ENCODE data around the gene TASP1.
"Not testable (repeated sequence)": the region's sequence is repeated elsewhere in the genome, so short reads cannot be mapped to it uniquely, and the experiment has no call there.

Gene TASP1

DNA sequence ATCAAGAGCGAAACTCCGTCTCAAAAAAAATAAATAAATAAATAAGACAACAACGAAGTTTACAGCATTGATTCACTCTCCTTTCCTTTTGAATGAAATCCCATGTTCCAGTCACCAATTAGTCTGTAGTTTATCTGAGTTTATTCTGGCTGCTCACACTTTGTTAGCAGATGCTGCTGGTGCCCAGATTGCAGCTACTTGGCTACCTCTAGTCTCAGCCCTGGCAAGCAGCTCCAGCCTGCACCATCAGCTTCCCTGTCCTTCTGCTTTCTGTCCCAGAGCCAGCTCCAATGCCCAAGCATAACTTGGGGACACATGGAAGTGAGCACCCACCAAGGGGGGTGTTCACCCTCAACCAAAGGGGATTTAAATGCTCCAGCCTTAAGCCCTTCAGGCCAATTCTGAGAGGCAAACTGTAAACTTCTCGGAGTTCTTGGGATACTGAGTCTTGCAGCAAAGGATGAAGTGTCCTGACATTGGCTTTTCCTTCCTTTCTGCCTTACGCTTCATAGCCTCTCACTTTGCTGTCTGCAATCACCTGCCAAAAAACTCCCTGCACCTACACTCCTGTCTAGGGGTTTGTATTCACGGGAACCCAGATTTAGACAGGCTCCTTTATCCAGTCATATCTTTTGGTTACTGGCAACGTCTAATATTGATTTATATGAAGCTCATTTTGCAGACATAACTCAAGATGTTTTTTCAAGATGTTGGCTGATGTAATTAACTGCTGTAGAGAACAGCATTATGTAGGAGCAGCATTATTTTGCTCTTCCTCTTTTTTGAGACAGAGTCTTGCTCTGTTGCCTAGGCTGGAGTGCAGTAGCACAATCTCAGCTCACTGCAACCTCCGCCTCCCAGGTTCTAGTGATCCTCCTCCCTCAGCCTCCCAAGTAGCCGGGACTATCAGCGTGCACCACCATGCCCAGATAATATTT, 9.8 kb upstream of the TASP1 start:
- DNase-seq = no peak

DNA sequence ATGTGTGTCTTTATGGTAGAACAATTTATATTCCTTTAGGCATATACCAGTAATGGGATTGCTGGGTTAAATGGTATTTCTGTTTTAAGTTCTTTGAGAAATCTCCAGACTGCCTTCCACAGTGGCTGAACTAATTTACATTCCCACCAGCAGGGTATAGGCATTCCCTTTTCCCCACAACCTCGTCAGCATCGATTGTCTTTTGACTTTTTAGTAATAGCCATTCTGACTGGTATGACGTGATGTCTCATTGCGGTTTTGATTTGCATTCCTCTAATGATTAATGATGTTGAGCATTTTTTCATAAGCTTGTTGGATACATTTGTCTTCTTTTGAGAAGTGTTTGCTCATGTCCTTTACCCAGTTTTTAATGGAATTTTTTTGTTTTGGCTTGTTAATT, 5.3 kb upstream of the TASP1 start:
- no peak for DNase-seq

DNA sequence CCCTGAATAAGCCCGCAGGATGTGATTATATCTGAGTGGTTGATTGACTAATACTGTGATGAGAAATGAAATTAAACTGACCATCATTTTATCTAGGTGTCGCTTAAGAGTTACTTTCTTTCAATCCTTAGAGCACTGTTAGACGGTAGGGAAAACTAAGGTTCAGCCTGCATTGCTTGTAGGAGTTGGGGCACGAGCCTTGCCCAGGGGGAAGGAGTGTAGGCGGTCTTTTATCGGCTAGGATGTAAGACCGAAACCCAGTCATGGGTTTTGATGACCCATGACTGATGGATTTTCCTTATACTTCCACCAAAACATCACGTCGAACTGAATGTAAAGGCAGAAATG, 392 bp upstream of the TASP1 start:
- peak; percentile 38 for DNase-seq

DNA sequence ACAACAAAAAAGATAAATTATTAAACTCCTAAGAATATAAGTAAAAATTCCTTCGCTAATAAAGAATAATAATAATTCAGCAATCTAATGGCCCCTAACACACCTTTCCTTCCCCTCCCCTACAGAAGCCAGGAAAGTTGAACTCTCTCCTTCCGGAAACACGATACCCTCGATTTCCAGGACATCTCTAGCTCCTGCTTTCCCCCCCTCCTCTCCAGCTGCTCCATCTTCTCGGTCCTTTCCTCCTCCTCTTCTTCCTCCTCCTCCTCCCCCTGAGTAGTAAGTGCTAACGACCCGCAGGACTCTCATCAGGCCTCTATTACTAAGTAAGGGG, 603 bp downstream of the TASP1 start:
- DNase-seq = peak; percentile 27

DNA sequence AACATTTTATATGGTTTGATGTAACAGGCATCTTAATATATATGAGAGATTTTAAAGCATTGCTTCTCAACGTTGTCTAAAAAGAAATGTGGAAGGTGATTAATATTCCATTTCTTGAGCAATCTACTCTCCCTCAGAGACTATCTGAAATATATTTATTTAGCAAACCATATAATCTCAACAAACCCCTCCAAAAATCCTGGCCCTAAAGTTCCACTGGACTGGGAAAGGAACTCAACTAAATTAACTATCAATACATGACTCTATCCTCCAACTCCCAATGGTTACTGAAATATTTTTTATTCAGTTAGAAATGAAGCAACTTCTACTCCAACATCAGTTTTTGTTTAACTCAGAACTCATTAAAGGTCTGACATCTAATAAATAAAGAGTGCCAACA, 6.3 kb downstream of the TASP1 start:
- no peak for DNase-seq

DNA sequence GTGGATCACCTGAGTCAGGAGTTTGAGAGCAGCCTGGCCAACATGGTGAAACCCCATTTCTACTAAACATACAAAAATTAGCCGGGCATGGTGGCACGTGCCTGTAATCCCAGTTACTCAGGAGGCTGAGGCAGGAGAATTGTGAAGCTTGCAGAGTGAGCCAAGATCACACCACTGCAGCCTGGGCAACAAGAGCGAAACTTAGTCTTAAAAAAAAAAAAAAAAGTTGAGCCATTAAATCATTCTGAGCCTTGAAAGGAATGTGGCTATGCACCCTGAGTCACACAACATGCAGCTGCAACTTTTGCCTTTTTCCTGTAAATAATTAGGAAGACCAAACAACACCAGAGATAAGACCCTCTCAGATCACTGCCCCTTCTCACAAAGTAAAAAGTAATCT, 11.2 kb downstream of the TASP1 start:
- DNase-seq = not testable (repeated sequence)

DNA sequence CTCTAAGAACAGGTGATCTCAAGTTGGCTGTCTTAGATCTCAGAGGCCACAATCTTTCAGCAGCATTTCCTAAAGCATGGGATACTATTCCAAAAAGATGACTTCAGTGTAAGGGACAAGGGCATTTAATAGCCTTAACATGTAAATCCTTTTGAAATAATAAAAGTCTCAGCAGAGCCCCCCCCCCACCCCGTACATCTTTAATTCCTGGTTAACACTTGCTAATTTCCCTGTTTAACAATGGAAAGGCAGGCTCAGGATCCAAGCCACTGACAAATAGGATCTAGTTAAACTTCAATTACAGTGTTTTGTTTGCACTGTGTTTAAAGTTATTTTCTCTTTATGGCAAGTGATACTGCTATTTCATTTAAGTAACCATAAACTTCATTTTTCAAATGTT, 12.0 kb downstream of the TASP1 start:
- no peak for DNase-seq

DNA sequence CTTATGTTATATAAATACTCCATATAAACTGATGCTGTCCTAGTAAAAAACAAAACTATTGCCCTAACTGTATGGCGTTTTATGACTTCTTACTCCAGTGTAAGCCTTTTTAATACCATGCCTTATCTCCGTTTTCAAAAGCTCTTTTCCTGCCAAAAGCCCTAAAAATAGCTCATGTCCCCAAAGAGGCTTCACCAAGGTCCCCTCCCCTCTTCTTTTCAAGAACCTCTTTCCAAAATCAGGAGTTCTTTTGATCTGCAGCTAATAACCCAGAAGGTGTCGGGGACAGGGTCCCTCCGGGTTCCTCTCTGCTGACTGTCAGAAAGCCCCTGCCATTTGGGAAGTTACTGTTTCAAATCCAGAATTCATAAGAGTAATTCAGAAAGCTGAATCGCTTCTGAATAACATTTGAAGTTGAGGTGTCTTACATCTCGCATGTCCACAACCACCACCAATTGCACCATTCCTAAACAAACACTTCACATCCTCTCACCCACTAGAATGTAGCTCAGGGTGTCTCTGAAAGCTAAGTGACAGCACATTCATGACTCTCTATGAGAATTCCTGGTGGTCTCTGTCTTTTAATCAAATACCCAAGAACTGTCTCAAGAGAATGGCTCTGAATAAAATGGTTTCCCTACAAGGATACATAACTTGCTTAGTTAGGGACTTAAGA, 13.3 kb downstream of the TASP1 start:
- no peak for DNase-seq

DNA sequence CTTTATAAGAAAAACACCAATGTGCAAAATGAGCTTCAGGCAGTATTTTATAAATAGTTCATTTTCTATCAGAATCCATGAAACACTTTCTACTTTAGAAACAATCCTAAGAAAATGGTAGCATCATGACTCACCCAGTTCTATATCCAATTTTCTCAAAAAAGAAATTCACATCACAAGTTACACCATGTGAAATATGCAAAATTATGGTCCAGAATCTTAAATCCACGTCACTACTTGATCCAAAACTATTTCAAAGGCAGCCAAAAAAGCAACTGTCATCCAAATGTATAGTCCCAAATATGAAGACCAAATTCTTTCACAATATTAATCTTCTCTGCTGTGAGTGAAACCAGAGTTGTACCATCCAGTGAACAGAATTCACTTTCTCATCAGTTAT, 19.3 kb downstream of the TASP1 start:
- DNase-seq = not testable (repeated sequence)

DNA sequence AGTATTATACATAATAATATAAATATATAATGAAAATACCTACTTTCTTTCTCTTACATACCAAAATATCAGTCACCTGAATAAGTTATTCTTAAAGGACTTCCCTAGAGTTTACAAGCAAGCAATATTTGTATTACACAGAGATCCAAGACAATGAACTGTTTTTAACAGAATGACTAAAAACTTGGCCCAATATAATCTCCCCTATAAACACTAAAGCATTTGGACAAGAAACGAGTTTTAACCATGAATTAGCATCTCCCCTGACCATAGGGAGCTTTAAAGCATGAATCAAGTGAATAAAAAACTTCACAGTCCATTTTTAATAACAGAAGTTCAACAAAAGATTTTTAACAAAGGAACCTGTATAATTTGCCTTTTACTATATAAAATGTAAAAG, 20.3 kb downstream of the TASP1 start:
- not testable (repeated sequence) for DNase-seq

DNA sequence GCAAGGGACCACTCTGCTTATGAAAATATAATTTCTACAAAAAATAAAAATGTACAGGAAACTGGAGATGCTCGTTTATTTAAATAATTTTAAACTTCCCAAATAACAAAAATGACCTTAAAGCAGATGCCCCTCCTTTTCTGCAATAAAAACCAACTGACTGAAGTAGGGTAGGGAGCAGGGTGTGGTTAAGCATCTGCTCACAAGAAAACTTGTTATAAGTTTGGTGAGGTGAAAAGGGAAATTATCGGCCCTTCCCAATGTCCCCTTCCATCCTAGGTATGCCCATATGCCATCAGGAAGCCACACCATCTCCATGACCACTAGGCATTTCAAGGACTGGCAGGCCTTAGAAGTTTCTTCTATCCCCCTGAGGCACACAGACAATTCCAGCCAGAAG, 21.1 kb downstream of the TASP1 start:
- DNase-seq = not testable (repeated sequence)

DNA sequence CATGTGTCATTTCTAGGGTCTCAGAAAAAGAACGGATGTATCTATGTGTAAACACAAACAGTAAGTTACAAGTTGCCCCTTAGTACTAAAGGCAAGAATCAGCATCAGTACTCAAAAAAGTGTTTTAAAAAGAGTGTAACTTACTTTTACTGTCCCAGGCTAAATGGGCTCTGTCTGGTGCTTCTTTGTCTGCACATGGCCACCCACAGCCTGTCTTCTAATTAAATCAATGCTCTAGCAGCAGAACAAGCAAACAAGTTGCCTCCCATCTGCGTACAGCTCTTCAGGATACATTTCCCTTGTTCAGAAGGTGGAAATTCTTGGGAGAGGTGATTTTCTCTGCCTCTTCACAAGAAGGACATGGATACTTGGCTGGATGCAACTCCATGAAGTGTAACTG, 22.0 kb downstream of the TASP1 start:
- not testable (repeated sequence) for DNase-seq

DNA sequence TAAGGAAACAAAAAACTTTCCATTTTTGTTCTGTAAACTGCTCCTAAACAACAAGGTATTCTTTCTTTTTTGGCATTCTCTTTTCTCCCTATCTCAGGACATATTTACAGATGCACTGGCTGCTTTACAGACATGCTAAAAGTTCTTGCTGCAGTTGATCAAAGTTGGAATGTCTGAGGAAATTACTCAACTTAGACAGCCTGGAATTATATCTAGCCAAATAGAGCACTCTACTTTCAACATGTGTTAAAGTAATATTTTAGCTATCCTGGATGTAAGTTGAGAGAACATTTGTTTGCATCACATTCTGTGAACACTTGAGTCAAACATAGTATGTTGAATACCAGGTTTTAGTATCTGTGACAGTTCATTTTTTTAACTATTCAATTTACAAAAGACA, 24.8 kb downstream of the TASP1 start:
- no peak for DNase-seq

DNA sequence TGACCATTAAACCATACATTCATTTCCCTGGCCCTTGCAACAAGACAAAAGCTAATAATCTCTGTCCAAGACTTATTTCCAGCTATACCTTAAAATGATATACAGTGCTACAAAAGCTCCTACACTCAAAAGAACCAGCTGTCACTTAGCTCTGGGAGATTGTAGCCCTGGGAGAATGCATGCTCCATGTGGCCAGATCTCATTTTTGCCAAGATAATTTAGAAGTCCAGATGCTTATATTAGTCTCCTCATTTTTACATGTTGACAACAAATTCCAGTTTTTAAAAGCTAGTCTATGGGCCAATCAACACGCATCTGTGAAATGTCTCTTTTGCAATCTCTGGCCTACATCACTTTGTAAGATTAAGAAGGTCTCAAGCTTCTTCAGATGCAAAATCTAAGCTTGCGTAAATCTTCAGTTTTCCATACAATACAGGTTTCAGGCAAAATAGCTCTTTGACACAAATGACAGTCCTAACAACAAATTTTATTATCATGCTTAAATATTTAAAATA, 27.1 kb downstream of the TASP1 start:
- DNase-seq = no peak

DNA sequence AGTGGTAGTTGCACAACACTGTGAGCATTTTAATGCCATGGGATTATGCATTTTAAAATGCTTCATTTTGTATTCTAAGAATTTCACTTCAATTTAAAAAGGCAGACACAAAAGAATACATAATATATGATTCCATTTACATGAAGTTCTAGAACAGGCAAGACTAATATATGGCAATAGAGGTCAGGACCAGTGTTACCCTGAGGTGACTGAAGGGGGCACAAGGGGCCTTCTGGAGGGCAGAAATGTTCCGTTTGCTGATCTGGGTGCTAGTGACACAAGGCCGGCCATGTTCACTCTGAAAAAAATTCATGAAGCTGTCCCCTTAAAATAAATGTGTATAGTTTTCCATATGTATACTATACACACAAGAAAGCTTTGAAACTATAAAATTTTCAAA, 28.5 kb downstream of the TASP1 start:
- DNase-seq = peak; percentile 37

DNA sequence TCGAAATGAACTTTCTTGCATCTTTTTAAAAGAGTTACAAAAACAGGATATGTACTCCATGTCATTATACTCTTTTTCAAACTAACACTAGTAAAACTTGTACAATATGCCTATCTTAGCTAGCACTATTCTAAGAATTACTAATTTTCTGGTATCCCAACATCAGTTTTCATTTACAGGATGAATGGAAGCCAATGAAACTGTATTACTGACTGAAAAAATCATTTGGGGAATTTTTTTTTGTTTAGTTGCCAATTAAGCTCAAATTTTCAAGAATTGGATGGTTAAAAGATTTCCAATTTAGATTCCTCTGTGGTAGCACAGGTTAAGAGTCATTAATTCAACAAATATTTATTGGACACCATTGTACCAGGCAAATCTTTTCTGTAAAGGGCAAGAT, 30.7 kb downstream of the TASP1 start:
- no peak for DNase-seq

DNA sequence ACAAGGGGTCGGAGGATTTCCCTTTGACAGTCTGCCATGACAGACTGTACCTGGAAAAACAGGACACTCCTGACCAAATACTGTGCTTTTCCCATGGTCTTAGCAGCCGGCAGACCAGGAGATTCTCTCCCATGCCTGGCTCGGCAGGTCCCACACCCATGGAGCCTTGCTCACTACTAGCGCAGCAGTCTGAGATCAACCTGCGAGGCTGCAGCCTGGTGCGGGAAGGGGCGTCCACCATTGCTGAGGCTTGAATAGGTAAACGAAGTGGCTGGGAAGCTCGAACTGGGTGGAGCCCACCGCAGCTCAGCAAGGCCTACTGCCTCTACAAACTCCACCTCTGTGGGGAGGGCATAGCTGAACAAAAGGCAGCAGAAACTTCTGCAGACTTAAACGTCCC, 45.3 kb downstream of the TASP1 start:
- not testable (repeated sequence) for DNase-seq

DNA sequence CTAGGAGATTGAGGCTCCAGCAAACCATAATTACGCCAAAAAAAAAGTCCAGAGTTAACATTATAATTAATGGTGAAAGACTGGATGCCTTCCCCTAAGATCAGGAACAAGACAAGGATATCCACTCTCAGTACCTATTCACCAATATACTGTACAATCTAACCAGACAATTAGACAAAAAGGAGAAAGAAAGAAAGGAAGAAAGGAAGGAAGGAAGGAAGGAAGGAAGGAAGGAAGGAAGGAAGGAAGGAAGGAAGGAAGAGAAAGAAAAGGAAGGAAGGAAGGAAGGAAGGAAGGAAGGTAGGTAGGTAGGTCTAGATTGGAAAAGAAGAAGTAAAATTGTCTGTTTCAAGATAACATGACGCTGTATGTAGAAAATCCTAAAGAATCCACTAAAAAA, 50.7 kb downstream of the TASP1 start:
- DNase-seq = no peak

DNA sequence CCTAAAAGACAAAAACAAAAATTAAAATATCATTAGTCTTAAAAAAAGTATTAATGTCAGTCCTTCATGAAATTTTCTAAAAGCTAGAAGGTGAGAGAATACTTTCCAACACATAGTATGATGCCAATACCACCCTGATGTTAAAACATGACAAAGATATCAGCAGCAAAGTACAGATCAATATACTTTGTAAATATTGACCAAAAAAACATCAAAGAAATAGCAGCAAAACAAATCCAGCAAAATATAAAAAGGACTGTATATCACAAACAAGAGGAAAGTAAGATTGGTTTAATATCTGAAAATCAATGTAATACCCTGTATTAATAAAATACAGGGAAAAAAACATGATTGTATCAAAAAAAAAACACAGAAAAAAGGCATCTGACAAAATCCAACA, 51.4 kb downstream of the TASP1 start:
- DNase-seq = no peak

DNA sequence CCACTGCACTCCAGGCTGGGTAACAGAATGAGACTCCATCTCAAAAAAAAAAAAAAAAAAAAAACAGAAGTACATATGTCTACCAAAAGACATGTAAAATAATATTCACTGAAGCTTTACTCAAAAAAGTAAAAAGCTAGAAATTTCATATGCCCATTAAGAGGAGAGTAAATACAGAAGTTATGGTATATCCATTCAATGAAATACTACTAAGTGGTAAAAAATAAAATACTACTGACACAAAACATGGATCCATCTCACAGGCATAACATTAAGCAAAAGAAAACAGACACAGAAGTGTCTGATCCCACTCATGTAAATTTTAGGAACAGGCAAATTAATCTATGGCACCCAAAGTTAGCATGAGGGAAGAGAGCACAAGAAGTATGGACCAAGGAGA, 52.6 kb downstream of the TASP1 start:
- DNase-seq = no peak

DNA sequence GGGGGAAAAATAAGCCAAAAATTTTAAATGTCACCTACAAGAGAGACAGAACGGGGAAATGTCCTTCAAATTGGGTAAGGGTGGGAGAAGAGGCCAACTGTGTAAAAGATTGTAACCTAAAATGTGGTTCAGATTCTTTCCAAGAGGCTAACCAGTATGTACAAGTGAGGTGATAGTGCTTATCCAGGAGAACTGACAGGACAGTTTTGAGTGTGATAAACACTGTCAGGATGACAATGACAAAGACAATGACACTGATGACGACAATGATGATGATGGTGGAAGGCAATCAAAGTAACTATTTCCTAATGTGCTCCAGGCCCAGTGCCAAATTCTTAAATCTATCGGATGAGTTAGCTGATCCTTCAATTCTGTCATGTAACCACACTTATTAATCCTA, 57.3 kb downstream of the TASP1 start:
- DNase-seq = no peak

DNA sequence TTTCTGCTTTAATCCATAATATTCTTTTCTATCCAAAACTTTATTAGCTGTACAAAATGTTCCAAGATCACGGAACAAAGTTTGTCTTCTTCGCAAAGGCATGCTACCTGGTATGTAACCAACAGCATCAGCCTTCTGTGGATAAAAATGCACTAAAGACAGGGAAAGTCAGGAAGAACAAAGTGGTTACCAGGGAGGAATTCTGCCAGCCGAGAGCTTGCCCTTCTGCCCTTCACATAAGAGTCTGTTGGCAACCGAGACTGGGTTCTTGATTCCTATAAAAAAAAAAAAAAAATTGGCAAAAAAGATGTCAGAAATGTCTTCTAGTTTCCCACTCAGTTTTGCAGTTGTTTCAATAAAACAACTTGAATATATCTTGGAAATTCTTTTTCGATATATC, 58.0 kb downstream of the TASP1 start:
- no peak for DNase-seq

DNA sequence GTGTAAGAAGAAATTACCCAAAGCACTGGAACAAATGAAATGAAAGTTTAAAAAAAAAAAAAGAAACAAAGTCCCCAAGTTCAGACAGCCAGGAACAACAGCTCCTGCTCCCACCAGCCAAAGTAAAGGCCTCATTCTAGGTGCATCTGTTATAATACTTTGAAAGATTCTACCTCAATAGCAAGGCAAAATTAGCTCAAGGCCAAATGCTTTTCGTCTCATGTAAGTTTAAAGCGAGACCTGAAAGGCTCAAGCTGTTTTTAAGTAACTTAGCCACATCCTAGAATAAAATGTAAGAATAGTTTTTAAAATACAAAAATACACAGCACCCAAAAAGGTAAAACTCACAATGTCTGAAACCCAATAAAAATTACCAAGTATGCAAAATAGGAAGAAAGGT, 64.7 kb downstream of the TASP1 start:
- DNase-seq = no peak

DNA sequence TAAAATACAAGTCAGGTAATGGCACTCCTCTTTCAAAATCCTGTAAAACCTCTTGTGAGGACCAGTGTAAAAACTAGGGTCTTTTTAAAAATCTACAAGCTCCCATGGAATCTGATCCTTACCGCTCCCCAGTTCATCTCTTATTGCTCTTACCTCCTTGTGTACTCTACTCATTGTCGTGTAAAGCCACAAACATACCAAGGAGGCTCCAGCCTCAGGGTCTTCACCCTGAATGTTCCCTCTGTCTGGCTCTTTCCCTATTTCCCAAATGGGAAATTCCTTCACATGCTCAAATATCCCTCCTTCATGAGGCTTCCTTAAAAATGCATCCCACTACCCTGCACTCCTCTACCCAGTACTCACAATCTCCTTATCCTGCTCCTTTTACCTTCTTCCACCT, 67.1 kb downstream of the TASP1 start:
- DNase-seq = no peak

DNA sequence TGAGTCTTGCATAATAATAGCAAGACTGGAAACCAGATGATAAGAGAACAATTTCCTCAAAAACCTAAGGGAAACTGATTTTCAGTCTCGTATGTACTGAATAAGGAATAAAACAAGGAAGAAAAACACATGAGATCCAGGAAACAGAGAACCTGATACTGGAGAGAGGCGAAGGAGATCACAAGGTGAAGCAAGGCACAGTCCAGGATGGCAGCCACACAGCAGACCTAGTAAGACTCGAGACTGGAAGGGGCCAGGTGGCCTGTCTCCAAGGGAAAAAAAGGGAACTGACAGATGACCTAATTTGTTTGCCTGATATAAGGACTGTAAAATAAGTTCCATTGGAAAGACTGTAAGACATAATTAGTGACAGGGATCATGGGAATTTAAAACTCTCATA, 71.1 kb downstream of the TASP1 start:
- DNase-seq = no peak
